GM12878 (cell line): ENCODE results near the gene DSC2. TPM values are rescaled to one million over a fixed set of nuclear protein-coding genes. Genes with fewer than 3 reads are reported as not detected.

Source experiments
- BCL11A ChIP-seq: IDR thresholded peaks from 2 replicates; pipeline ENCODE4 v1.6.1; 2011; ENCODE audit warnings: low read depth, low read length
- CEBPB ChIP-seq, 2 experiments: fragments of 150-350 bp in 1 of 2; IDR thresholded peaks; 2 replicates each; pipeline ENCODE4 v1.6.1; 2012 to 2014; ENCODE audit warnings: low read depth in 2 of 2, low read length in 2 of 2, borderline replicate concordance in 1 of 2, inconsistent platforms in 1 of 2
- CHD1 ChIP-seq: IDR thresholded peaks from 2 replicates; pipeline ENCODE4 v1.6.1; 2012; ENCODE audit warnings: low read depth, low read length, improper control_type of control experiment
- CUX1 ChIP-seq: IDR thresholded peaks from 2 replicates; pipeline ENCODE4 v1.6.1; 2012; ENCODE audit warnings: improper control_type of control experiment, low read depth, low read length; ENCODE audit not compliant: insufficient replicate concordance
- EED ChIP-seq: sonication (generic); IDR thresholded peaks from 2 replicates; pipeline ENCODE4 v1.6.1; 2016; ENCODE audit warnings: antibody characterized with exemption, low read depth
- ESRRA ChIP-seq: IDR thresholded peaks from 2 replicates; pipeline ENCODE4 v1.6.1; 2012; ENCODE audit warnings: mild to moderate bottlenecking, low read length, improper control_type of control experiment
- FOS ChIP-seq: IDR thresholded peaks from 3 replicates; pipeline ENCODE4 v1.6.1; 2011; ENCODE audit warnings: borderline replicate concordance; ENCODE audit not compliant: insufficient read length; ENCODE audit errors: extremely low read depth
- HDAC6 ChIP-seq: fragments of 200-600 bp; sonication (generic); IDR thresholded peaks from one replicate; pipeline ENCODE4 v1.8.0; 2017; ENCODE audit warnings: antibody characterized with exemption; ENCODE audit not compliant: unreplicated experiment
- KDM1A ChIP-seq: fragments of 200-600 bp; sonication (generic); IDR thresholded peaks from 2 replicates; pipeline ENCODE4 v1.6.1; 2016; ENCODE audit warnings: borderline replicate concordance
- MXI1 ChIP-seq: fragments of 150-350 bp; IDR thresholded peaks from 2 replicates; pipeline ENCODE4 v1.6.1; 2011; ENCODE audit warnings: low read depth, mild to moderate bottlenecking, inconsistent platforms, low read length, improper control_type of control experiment
- NFYB ChIP-seq: IDR thresholded peaks from 2 replicates; pipeline ENCODE4 v1.6.1; 2011; ENCODE audit warnings: low read depth, mild to moderate bottlenecking, low read length, improper control_type of control experiment, moderate library complexity; ENCODE audit not compliant: insufficient read depth
- RAD51 ChIP-seq: fragments of 450-650 bp; IDR thresholded peaks from 2 replicates; pipeline ENCODE4 v1.6.1; 2016; ENCODE audit warnings: moderate library complexity, mild to moderate bottlenecking, inconsistent platforms
- RUNX3 ChIP-seq: IDR thresholded peaks from 2 replicates; pipeline ENCODE4 v1.6.1; 2012; ENCODE audit warnings: low read length, inconsistent platforms
- SRF ChIP-seq, 2 experiments: IDR thresholded peaks; 2 replicates each; pipeline ENCODE4 v1.6.1; 2011; ENCODE audit warnings: low read depth in 2 of 2, low read length in 2 of 2, mild to moderate bottlenecking in 1 of 2, moderate library complexity in 1 of 2
- SUPT20H ChIP-seq: IDR thresholded peaks from 2 replicates; pipeline ENCODE4 v1.6.1; 2011; ENCODE audit warnings: low read depth, mild to moderate bottlenecking, low read length, moderate library complexity, borderline replicate concordance; ENCODE audit not compliant: control insufficient read depth
- TCF12 ChIP-seq: IDR thresholded peaks from 2 replicates; pipeline ENCODE4 v1.6.1; 2011; ENCODE audit warnings: low read depth, mild to moderate bottlenecking, low read length
- ZBED1 ChIP-seq: IDR thresholded peaks from 2 replicates; pipeline ENCODE4 v1.6.1; 2016; ENCODE audit warnings: borderline replicate concordance
- ZNF274 ChIP-seq: IDR thresholded peaks from one replicate; pipeline ENCODE4 v1.8.0; 2011; ENCODE audit not compliant: insufficient read length, insufficient read depth
- ZSCAN29 ChIP-seq: fragments of 450-650 bp; IDR thresholded peaks from 2 replicates; pipeline ENCODE4 v1.6.1; 2017; ENCODE audit warnings: mild to moderate bottlenecking, moderate library complexity
- polyA plus RNA-seq, 11 experiments: library from polyadenylated mRNA; depleted of rRNA in 4 of 11; unstranded in 6 of 11; stranded (reverse) in 5 of 11; fragments of >200 nt; fragmentation: Nextera tagmentation in 4 of 11; fragmentation: Illumina TruSeq in 1 of 11; extraction: Ambion mirVana in 4 of 11; extraction: Trizol in 1 of 11; gene quantifications; 1 replicate in 1 of 11; 2 replicates in 10 of 11; pipeline versions ENCODE4 v1.2.1 to v1.2.3, GENCODE V29; 2011 to 2016; ENCODE audit warnings: inconsistent platforms in 2 of 11, missing spikeins in 2 of 11, low read depth in 1 of 11
- total RNA-seq, 4 experiments: library from RNA; depleted of rRNA in 3 of 4; stranded (reverse); fragments of >200 nt in 3 of 4; fragmentation: Illumina TruSeq in 1 of 4; extraction: Trizol in 1 of 4; gene quantifications; 2 replicates each; pipeline versions ENCODE4 v1.2.1 to v1.2.3, GENCODE V29; 2013 to 2021
- TF ChIP-seq, protein P1 (sequence below): fragments of 150-350 bp; IDR thresholded peaks from 2 replicates; pipeline ENCODE4 v1.6.1; 2014; ENCODE audit warnings: mild to moderate bottlenecking, low read depth, low read length
- TF ChIP-seq, protein P2 (sequence below): fragments of 150-350 bp; IDR thresholded peaks from 2 replicates; pipeline ENCODE4 v1.6.1; 2016; ENCODE audit warnings: low read depth, low read length

DSC2 gene
- total and polyA plus RNA-seq, 10 of the 15 experiments (the other 5 are each of a cell fraction or from before 2014, with no cell fraction given) = 1.2 to 4.9 (median 3.0) TPM; not detected in 1

- TF ChIP-seq CUX1 = no peak
- TF ChIP-seq ZBED1 = no peak
- TF ChIP-seq RUNX3 = 0 out of 2 replicates have a peak, but pooled peaks have one; percentile 57
- no peak for TF ChIP-seq ZSCAN29
- TF ChIP-seq NFYB = no peak
- no peak for TF ChIP-seq FOS
- no peak for TF ChIP-seq KDM1A
- no peak for TF ChIP-seq SUPT20H
- no peak for TF ChIP-seq RAD51
- TF ChIP-seq, protein P1, sequence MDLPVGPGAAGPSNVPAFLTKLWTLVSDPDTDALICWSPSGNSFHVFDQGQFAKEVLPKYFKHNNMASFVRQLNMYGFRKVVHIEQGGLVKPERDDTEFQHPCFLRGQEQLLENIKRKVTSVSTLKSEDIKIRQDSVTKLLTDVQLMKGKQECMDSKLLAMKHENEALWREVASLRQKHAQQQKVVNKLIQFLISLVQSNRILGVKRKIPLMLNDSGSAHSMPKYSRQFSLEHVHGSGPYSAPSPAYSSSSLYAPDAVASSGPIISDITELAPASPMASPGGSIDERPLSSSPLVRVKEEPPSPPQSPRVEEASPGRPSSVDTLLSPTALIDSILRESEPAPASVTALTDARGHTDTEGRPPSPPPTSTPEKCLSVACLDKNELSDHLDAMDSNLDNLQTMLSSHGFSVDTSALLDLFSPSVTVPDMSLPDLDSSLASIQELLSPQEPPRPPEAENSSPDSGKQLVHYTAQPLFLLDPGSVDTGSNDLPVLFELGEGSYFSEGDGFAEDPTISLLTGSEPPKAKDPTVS = no peak
- TF ChIP-seq HDAC6 = peak; percentile 70
- TF ChIP-seq, protein P2, sequence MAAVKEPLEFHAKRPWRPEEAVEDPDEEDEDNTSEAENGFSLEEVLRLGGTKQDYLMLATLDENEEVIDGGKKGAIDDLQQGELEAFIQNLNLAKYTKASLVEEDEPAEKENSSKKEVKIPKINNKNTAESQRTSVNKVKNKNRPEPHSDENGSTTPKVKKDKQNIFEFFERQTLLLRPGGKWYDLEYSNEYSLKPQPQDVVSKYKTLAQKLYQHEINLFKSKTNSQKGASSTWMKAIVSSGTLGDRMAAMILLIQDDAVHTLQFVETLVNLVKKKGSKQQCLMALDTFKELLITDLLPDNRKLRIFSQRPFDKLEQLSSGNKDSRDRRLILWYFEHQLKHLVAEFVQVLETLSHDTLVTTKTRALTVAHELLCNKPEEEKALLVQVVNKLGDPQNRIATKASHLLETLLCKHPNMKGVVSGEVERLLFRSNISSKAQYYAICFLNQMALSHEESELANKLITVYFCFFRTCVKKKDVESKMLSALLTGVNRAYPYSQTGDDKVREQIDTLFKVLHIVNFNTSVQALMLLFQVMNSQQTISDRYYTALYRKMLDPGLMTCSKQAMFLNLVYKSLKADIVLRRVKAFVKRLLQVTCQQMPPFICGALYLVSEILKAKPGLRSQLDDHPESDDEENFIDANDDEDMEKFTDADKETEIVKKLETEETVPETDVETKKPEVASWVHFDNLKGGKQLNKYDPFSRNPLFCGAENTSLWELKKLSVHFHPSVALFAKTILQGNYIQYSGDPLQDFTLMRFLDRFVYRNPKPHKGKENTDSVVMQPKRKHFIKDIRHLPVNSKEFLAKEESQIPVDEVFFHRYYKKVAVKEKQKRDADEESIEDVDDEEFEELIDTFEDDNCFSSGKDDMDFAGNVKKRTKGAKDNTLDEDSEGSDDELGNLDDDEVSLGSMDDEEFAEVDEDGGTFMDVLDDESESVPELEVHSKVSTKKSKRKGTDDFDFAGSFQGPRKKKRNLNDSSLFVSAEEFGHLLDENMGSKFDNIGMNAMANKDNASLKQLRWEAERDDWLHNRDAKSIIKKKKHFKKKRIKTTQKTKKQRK = no peak
- no peak for TF ChIP-seq CHD1
- TF ChIP-seq CEBPB (IDR thresholded peaks at IDR 0.05; ENCODE audit: borderline replicate concordance in 1 of 2, low read depth in 2 of 2, low read length in 2 of 2) = no peak
- no peak for TF ChIP-seq ZNF274
- no peak for TF ChIP-seq MXI1
- no peak for TF ChIP-seq BCL11A
- TF ChIP-seq EED = 0 out of 2 replicates have a peak, but pooled peaks have one; percentile 12
- TF ChIP-seq ESRRA = no peak
- TF ChIP-seq SRF (IDR thresholded peaks at IDR 0.05; ENCODE audit: low read depth in 2 of 2, low read length in 2 of 2) = no peak
- no peak for TF ChIP-seq TCF12
Observed at GRCh38 chr18:31101183-31102024, 817 bp downstream of the DSC2 start (continued).
